22Rv1 (cell line): Measurements from ENCODE around the gene ACE2.

Experiments used
- CTCF ChIP-seq: fragments of 450-650 bp; IDR thresholded peaks from 2 replicates; pipeline ENCODE4 v1.5.1; 2017; ENCODE audit warnings: mild to moderate bottlenecking
- ZFX ChIP-seq: fragments of 450-650 bp; IDR thresholded peaks from 2 replicates; pipeline ENCODE4 v1.6.1; 2017; ENCODE audit warnings: antibody characterized with exemption, borderline replicate concordance

GRCh38 chrX:15602761-15603160 is 2.0 kb upstream of the ACE2 start:
- TF ChIP-seq CTCF (no peak), ZFX (no peak)
